ENCODE data around the gene PDGFD. TPM values are rescaled to one million over a fixed set of nuclear protein-coding genes. Genes with fewer than 3 reads are reported as not detected.
A peak's percentile ranks its signal among the peaks of the same experiment; 100 is the strongest.

The PDGFD gene
- total RNA-seq, 1 donor, result 32.4 TPM

- no peak for DNase-seq (ENCODE audit: low read depth)
- no peak overlapping the region for H3K4me3 ChIP-seq (ENCODE audit: low read depth, low read length)
- TF ChIP-seq CTCF (IDR thresholded peaks at IDR 0.05; ENCODE audit: insufficient read depth, low read length), result no peak
Measured at GRCh38 chr11:103928040-103928801, 235.7 kb downstream of the PDGFD start.

- DNase-seq (ENCODE audit: low read depth), result peak; percentile 57
- TF ChIP-seq CTCF (IDR thresholded peaks at IDR 0.05; ENCODE audit: insufficient read depth, low read length), result peak; percentile 47
- no peak overlapping the region for H3K4me3 ChIP-seq (ENCODE audit: low read depth, low read length)
Measured at GRCh38 chr11:103927535-103927934, 236.4 kb downstream of the PDGFD start.

- no peak for DNase-seq (ENCODE audit: low read depth)
- no peak overlapping the region for H3K4me3 ChIP-seq (ENCODE audit: low read depth, low read length)
- TF ChIP-seq CTCF (IDR thresholded peaks at IDR 0.05; ENCODE audit: insufficient read depth, low read length), result no peak
Measured at GRCh38 chr11:103926990-103927389, 237.0 kb downstream of the PDGFD start.

- no peak overlapping the region for H3K4me3 ChIP-seq (ENCODE audit: low read depth, low read length)
- no peak for TF ChIP-seq CTCF (IDR thresholded peaks at IDR 0.05; ENCODE audit: insufficient read depth, low read length)
- DNase-seq (ENCODE audit: low read depth), result peak; percentile 72
Measured at GRCh38 chr11:103924166-103925013, 239.6 kb downstream of the PDGFD start.

GRCh38 chr11:103923451-103923931 is 240.5 kb downstream of the PDGFD start:
- DNase-seq (ENCODE audit: low read depth), result peak; percentile 36
- no peak overlapping the region for H3K4me3 ChIP-seq (ENCODE audit: low read depth, low read length)
- no peak for TF ChIP-seq CTCF (IDR thresholded peaks at IDR 0.05; ENCODE audit: insufficient read depth, low read length)

GRCh38 chr11:103920933-103921332 is 243.0 kb downstream of the PDGFD start:
- H3K4me3 ChIP-seq (ENCODE audit: low read depth, low read length), result no peak overlapping the region
- DNase-seq (ENCODE audit: low read depth), result no peak
- TF ChIP-seq CTCF (IDR thresholded peaks at IDR 0.05; ENCODE audit: insufficient read depth, low read length), result no peak
